ENCODE data around the gene CES3.
"Not testable (repeated sequence)": the region's sequence is repeated elsewhere in the genome, so short reads cannot be mapped to it uniquely, and the experiment has no call there.

The CES3 gene

GRCh38 chr16:66950971-66951790 is 9.9 kb upstream of the CES3 start:
- peaks cover 3% of the 10 kb centered on the region for H3K27me3 ChIP-seq (ENCODE audit: control insufficient read depth, insufficient read depth, low read length)
- H3K36me3 ChIP-seq (ENCODE audit: control insufficient read depth, insufficient read depth, low read length) = no peaks in the 10 kb centered on the region
- no peaks in the 10 kb centered on the region for H3K4me1 ChIP-seq (ENCODE audit: control insufficient read depth, insufficient read depth, low read length)
- H3K4me3 ChIP-seq (ENCODE audit: low read length) = no peak overlapping the region
- no peak overlapping the region for H3K9ac ChIP-seq (ENCODE audit: low read length)
- H3K27ac ChIP-seq (ENCODE audit: low read depth, low read length) = no peak overlapping the region

GRCh38 chr16:66952430-66953110 is 8.5 kb upstream of the CES3 start:
- no peak overlapping the region for H3K4me3 ChIP-seq (ENCODE audit: low read length)
- H3K27me3 ChIP-seq (ENCODE audit: control insufficient read depth, insufficient read depth, low read length) = peaks cover 3% of the 10 kb centered on the region
- no peak overlapping the region for H3K9ac ChIP-seq (ENCODE audit: low read length)

DNA sequence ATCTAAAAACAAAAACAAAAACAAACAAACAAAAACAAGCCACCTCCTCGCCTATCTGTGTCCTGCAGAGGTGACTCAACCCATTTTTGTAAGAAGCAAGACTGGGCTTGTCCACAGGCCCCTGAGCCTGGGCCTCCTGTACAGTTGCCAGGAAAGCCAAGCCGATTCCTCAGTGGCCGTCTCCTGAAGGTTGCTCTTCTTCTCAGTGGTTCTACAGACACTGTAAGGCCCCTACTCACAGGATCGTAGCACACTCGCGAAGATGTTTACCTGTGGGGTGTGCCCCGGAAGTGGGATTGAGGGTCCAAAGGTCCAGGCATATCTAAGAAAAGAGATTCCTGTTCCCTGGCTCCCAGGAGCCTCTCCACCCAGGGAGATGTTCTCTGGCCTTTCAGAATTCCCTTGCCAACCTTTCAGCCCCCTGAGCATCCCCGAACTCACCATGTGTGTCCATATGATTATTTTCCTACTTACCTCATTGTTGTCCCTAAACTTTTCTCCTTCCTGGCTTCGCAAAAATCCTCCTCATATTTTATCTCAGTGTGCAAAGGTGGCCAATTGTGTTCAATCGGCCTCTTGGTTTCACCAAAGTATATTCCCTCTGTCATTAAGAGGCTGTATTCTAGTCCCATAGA is 7.5 kb upstream of the CES3 start:
- Histone ChIP-seq H3K36me3 (ENCODE audit: control insufficient read depth, insufficient read depth, low read length) (no peaks in the 10 kb centered on the region), H3K27me3 (ENCODE audit: control insufficient read depth, insufficient read depth, low read length) (peaks cover 2% of the 10 kb centered on the region), H3K4me1 (ENCODE audit: control insufficient read depth, insufficient read depth, low read length) (no peaks in the 10 kb centered on the region), H3K4me3 (ENCODE audit: low read length) (no peak overlapping the region), H3K27ac (ENCODE audit: low read depth, low read length) (no peak overlapping the region), H3K9ac (ENCODE audit: low read length) (no peak overlapping the region)

More at GRCh38 chr16:66952430-66953110, 8.5 kb upstream of the CES3 start:
- Histone ChIP-seq H3K4me1 (ENCODE audit: control insufficient read depth, insufficient read depth, low read length) (no peaks in the 10 kb centered on the region), H3K27ac (ENCODE audit: low read depth, low read length) (no peak overlapping the region), H3K36me3 (ENCODE audit: control insufficient read depth, insufficient read depth, low read length) (no peaks in the 10 kb centered on the region)

DNA sequence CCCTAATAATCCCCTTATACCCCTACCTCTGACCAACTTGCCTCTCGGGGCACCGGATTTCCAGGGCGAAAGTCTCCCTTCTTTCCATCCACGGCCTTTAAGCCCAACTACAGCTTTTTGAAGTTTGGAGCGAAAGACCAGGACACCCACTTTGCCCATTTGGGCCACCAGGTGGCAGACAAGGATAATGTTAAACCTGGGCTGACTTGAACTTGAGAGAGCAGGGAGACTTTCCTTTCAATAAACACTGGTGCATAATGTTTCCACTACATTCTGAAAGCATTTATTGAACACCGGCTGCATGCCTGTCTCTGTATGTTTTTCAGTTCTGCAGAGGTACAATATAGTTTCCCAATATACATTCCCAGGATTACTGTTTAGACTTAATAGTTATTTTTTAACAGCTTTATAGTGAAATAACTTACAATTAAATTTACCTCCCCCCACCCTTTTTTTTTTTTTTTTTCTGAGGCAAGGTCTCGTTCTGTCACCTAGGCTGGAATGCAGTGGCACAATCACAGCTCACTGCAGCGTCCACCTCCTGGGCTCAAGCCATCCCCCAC is 6.9 kb upstream of the CES3 start:
- no peak overlapping the region for H3K27ac ChIP-seq (ENCODE audit: low read depth, low read length)
- H3K4me3 ChIP-seq (ENCODE audit: low read length) = no peak overlapping the region
- no peaks in the 10 kb centered on the region for H3K4me1 ChIP-seq (ENCODE audit: control insufficient read depth, insufficient read depth, low read length)
- H3K27me3 ChIP-seq (ENCODE audit: control insufficient read depth, insufficient read depth, low read length) = no peaks in the 10 kb centered on the region
- H3K36me3 ChIP-seq (ENCODE audit: control insufficient read depth, insufficient read depth, low read length) = no peaks in the 10 kb centered on the region
- H3K9ac ChIP-seq (ENCODE audit: low read length) = no peak overlapping the region

- not testable (repeated sequence) for H3K36me3 ChIP-seq (ENCODE audit: control insufficient read depth, insufficient read depth, low read length); H3K4me3 ChIP-seq (ENCODE audit: low read length); H3K27me3 ChIP-seq (ENCODE audit: control insufficient read depth, insufficient read depth, low read length); H3K4me1 ChIP-seq (ENCODE audit: control insufficient read depth, insufficient read depth, low read length); H3K27ac ChIP-seq (ENCODE audit: low read depth, low read length); H3K9ac ChIP-seq (ENCODE audit: low read length)
Measured at GRCh38 chr16:66955363-66956153, 5.5 kb upstream of the CES3 start.

GRCh38 chr16:66956154-66956457 is 5.0 kb upstream of the CES3 start:
- H3K27ac ChIP-seq (ENCODE audit: low read depth, low read length); H3K9ac ChIP-seq (ENCODE audit: low read length): not testable (repeated sequence)

GRCh38 chr16:66958857-66959703 is 2.0 kb upstream of the CES3 start:
- Histone ChIP-seq H3K4me1 (ENCODE audit: control insufficient read depth, insufficient read depth, low read length) (no peaks in the 10 kb centered on the region), H3K27ac (ENCODE audit: low read depth, low read length) (no peak overlapping the region), H3K36me3 (ENCODE audit: control insufficient read depth, insufficient read depth, low read length) (no peaks in the 10 kb centered on the region)

More at GRCh38 chr16:66956154-66956457, 5.0 kb upstream of the CES3 start:
- H3K4me1 ChIP-seq (ENCODE audit: control insufficient read depth, insufficient read depth, low read length); H3K27me3 ChIP-seq (ENCODE audit: control insufficient read depth, insufficient read depth, low read length); H3K4me3 ChIP-seq (ENCODE audit: low read length); H3K36me3 ChIP-seq (ENCODE audit: control insufficient read depth, insufficient read depth, low read length): not testable (repeated sequence)

GRCh38 chr16:66959704-66960161 is 1.3 kb upstream of the CES3 start:
- Histone ChIP-seq H3K27ac (ENCODE audit: low read depth, low read length) (no peak overlapping the region), H3K27me3 (ENCODE audit: control insufficient read depth, insufficient read depth, low read length) (no peaks in the 10 kb centered on the region), H3K4me1 (ENCODE audit: control insufficient read depth, insufficient read depth, low read length) (no peaks in the 10 kb centered on the region), H3K36me3 (ENCODE audit: control insufficient read depth, insufficient read depth, low read length) (no peaks in the 10 kb centered on the region), H3K9ac (ENCODE audit: low read length) (no peak overlapping the region), H3K4me3 (ENCODE audit: low read length) (no peak overlapping the region)

More at GRCh38 chr16:66958857-66959703, 2.0 kb upstream of the CES3 start:
- no peak overlapping the region for H3K9ac ChIP-seq (ENCODE audit: low read length)
- H3K27me3 ChIP-seq (ENCODE audit: control insufficient read depth, insufficient read depth, low read length) = no peaks in the 10 kb centered on the region
- no peak overlapping the region for H3K4me3 ChIP-seq (ENCODE audit: low read length)

DNA sequence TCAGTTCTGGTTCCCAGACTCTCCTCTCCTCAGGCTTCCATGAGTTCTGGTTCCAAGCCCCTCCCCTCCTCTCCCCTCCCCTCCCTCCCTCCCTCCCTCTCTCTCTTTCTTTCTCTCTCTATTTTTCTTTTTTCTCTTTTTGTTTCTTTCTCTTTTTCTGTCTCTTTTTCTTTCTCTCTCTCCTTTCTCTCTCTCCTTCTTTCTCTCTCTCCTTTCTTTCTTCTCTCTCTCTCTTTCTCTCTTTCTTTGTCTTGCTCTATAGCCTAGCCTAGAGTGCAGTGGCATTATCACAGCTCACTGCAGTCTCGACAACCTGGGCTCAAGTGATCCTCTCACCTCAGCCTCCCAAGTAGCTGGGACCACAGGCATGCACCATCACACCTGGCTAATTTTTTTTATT is 796 bp upstream of the CES3 start:
- Histone ChIP-seq H3K4me3 (ENCODE audit: low read length) (no peak overlapping the region), H3K27ac (ENCODE audit: low read depth, low read length) (no peak overlapping the region), H3K27me3 (ENCODE audit: control insufficient read depth, insufficient read depth, low read length) (peaks cover 1% of the 10 kb centered on the region), H3K4me1 (ENCODE audit: control insufficient read depth, insufficient read depth, low read length) (no peaks in the 10 kb centered on the region), H3K9ac (ENCODE audit: low read length) (no peak overlapping the region), H3K36me3 (ENCODE audit: control insufficient read depth, insufficient read depth, low read length) (no peaks in the 10 kb centered on the region)

- H3K36me3 ChIP-seq (ENCODE audit: control insufficient read depth, insufficient read depth, low read length) = no peaks in the 10 kb centered on the region
- no peak overlapping the region for H3K27ac ChIP-seq (ENCODE audit: low read depth, low read length)
- H3K4me3 ChIP-seq (ENCODE audit: low read length) = peak overlapping the region; percentile 43
- no peaks in the 10 kb centered on the region for H3K4me1 ChIP-seq (ENCODE audit: control insufficient read depth, insufficient read depth, low read length)
- H3K27me3 ChIP-seq (ENCODE audit: control insufficient read depth, insufficient read depth, low read length) = peaks cover 2% of the 10 kb centered on the region
- peak overlapping the region; percentile 37 for H3K9ac ChIP-seq (ENCODE audit: low read length)
Measured at GRCh38 chr16:66961914-66962313, 848 bp downstream of the CES3 start.

- Histone ChIP-seq H3K4me3 (ENCODE audit: low read length) (no peak overlapping the region), H3K27ac (ENCODE audit: low read depth, low read length) (no peak overlapping the region), H3K27me3 (ENCODE audit: control insufficient read depth, insufficient read depth, low read length) (peaks cover 2% of the 10 kb centered on the region), H3K36me3 (ENCODE audit: control insufficient read depth, insufficient read depth, low read length) (no peaks in the 10 kb centered on the region), H3K9ac (ENCODE audit: low read length) (no peak overlapping the region), H3K4me1 (ENCODE audit: control insufficient read depth, insufficient read depth, low read length) (no peaks in the 10 kb centered on the region)
Measured at GRCh38 chr16:66964049-66964448, 3.0 kb downstream of the CES3 start.
